Nasal cavity respiratory epithelium epithelial cell of viscerocranial mucosa (primary cell): ENCODE measurements around the gene IPO9. TPM values are rescaled to one million over a fixed set of nuclear protein-coding genes. Genes with fewer than 3 reads are reported as not detected.

Experiments used
- total RNA-seq: library from RNA; depleted of rRNA; stranded (reverse); fragments of >200 nt; gene quantifications from 2 replicates; pipeline ENCODE4 v1.2.3, GENCODE V29; 2014

IPO9 gene
- total RNA-seq, result 12.6 and 21.8 TPM in 2 replicates

GRCh38 chr1:201828820-201829774 lies at the start of gene IPO9:
IPO9 (plus strand) TSS chr1:201829157; CDS start chr1:201829210, 53 bp downstream.

GRCh38 chr1:201888282-201889089 lies 59.5 kb downstream of the IPO9 start, which contains the start of gene SHISA4:
SHISA4 (plus strand) TSS chr1:201888898; CDS start chr1:201888995, 97 bp downstream.

Other genes starting within 250 kb of the IPO9 start
- 3.4 and 4.0 TPM in 2 replicates for gene SHISA4, start 59.7 kb downstream of the IPO9 start, total RNA-seq
- 0.21 TPM in 1 of 2 replicates, not detected in the other for gene LMOD1, start 117.4 kb downstream of the IPO9 start, total RNA-seq
- 39.9 and 72.1 TPM in 2 replicates for gene TIMM17A, start 126.3 kb downstream of the IPO9 start, total RNA-seq
- gene RNPEP, start 153.5 kb downstream of the IPO9 start, total RNA-seq, result 39.6 and 65.1 TPM in 2 replicates
- gene ELF3, start 181.4 kb downstream of the IPO9 start, total RNA-seq, result 23.2 and 49.3 TPM in 2 replicates